HK-2 (cell line): ENCODE data around the gene PISD.

ENCODE experiments used
- DNase-seq: peaks from one replicate; pipeline ENCODE4 v3.0.0-alpha.2; 2018; ENCODE audit not compliant: unreplicated experiment

The PISD gene

GRCh38 chr22:31575190-31575589, 86.8 kb downstream of the PISD start:
- DNase-seq, result no peak

DNA sequence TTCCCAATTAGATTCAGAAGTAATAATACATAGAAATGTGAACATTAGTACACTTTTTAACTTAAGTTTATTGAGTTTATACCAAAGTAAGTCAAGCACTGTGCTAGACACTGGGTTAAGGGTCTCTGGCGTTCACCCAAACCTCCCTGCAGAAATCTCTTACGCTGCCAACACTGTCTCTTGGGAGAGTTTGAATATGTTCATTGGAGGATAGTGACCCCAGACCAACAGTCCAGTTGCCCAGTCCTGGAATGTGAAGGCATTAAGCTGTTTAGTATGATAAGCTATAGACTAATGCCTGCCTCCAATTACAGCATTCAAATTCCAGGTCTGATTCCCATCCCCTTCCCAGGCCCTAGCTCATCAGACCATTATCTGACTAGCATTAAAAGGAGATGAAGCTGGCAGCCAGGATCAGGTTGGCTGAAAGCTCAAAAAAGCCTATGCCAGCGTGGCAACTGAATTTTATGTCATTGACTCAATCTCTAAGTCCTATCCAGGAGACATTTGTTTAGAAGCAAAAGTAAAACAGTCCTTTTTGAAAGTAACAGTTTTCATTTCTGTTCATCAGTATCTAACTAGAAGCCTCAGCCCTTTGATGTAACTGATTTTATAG, 87.9 kb downstream of the PISD start:
- no peak for DNase-seq

- no peak for DNase-seq
These were observed 89.1 kb downstream of the PISD start for GRCh38 chr22:31572939-31573338.

DNA sequence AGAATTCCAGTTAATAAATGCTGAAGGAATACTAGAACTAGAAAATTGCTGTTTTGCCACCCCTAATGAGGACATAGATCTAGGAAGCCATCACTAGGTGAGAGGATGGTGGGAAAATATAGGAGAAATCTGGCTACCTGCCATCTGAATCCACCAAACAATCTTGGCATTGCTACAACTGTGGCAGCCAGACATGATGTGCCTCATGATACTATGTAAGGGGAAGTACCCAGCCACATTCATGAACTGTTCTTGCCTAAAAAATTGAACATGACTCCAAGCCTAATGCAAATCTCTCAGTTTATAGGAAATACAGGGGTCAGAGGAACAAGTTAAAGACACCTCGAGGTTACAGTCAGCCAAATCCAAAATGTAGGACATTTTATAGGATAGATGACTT, 92.9 kb downstream of the PISD start:
- DNase-seq, result no peak
